GM21576 (cell line): ENCODE measurements around the gene HPS5.
"Not testable (repeated sequence)": the region's sequence is repeated elsewhere in the genome, so short reads cannot be mapped to it uniquely, and the experiment has no call there.

Source experiments
- ATAC-seq: cut with Tn5 transposase; IDR thresholded peaks from one replicate; pipeline ENCODE4 v1.9.1; 2021; ENCODE audit warnings: mild to moderate bottlenecking, moderate library complexity; ENCODE audit not compliant: unreplicated experiment

Gene HPS5

GRCh38 chr11:18321969-18322711, at the start of gene HPS5, which contains the start of gene GTF2H1:
HPS5 (minus strand) TSS chr11:18322140; CDS start chr11:18317858, 4,282 bp downstream.
GTF2H1 (plus strand) TSS chr11:18322567; CDS start chr11:18333075, 10,508 bp downstream.
- peak; percentile 80 for ATAC-seq

- no peak for ATAC-seq
Observed at GRCh38 chr11:18371279-18371678, 49.3 kb upstream of the HPS5 start.

GRCh38 chr11:18369398-18369797, 47.5 kb upstream of the HPS5 start:
- no peak for ATAC-seq

- no peak for ATAC-seq
Observed at GRCh38 chr11:18368221-18368620, 46.3 kb upstream of the HPS5 start.

- no peak for ATAC-seq
Observed at GRCh38 chr11:18367431-18367830, 45.5 kb upstream of the HPS5 start.

GRCh38 chr11:18366286-18366685, 44.3 kb upstream of the HPS5 start:
- no peak for ATAC-seq

GRCh38 chr11:18365741-18366140, 43.8 kb upstream of the HPS5 start:
- no peak for ATAC-seq

GRCh38 chr11:18364495-18365073, 42.6 kb upstream of the HPS5 start:
- no peak for ATAC-seq

- no peak for ATAC-seq
Observed at GRCh38 chr11:18361154-18361553, 39.2 kb upstream of the HPS5 start.

GRCh38 chr11:18358646-18359045, 36.7 kb upstream of the HPS5 start:
- ATAC-seq, result no peak

- no peak for ATAC-seq
Observed at GRCh38 chr11:18352581-18352980, 30.6 kb upstream of the HPS5 start.

- ATAC-seq, result no peak
Observed at GRCh38 chr11:18347471-18348125, 25.7 kb upstream of the HPS5 start.

GRCh38 chr11:18332891-18333290, 11.0 kb upstream of the HPS5 start:
- ATAC-seq, result no peak

- no peak for ATAC-seq
Observed at GRCh38 chr11:18332302-18332701, 10.4 kb upstream of the HPS5 start.

GRCh38 chr11:18330921-18331320, 9.0 kb upstream of the HPS5 start:
- no peak for ATAC-seq

- ATAC-seq, result peak; percentile 73
Observed at GRCh38 chr11:18329196-18329870, 7.4 kb upstream of the HPS5 start.

- ATAC-seq, result no peak
Observed at GRCh38 chr11:18324381-18324780, 2.4 kb upstream of the HPS5 start.

GRCh38 chr11:18323881-18324280, 1.9 kb upstream of the HPS5 start:
- not testable (repeated sequence) for ATAC-seq

GRCh38 chr11:18322818-18323570, 1.1 kb upstream of the HPS5 start:
- ATAC-seq, result no peak

GRCh38 chr11:18321578-18321968, 367 bp downstream of the HPS5 start:
- peak; percentile 14 for ATAC-seq

GRCh38 chr11:18320617-18321016, 1.3 kb downstream of the HPS5 start:
- ATAC-seq, result no peak
